Measurements from ENCODE around the gene SLC25A52. TPM values are rescaled to one million over a fixed set of nuclear protein-coding genes. Genes with fewer than 3 reads are reported as not detected.
A peak's percentile ranks its signal among the peaks of the same experiment; 100 is the strongest.

The SLC25A52 gene
- total and polyA plus RNA-seq, 3 donors from 2014 or later, result 4.0 to 23.4 (median 5.7) TPM

DNA sequence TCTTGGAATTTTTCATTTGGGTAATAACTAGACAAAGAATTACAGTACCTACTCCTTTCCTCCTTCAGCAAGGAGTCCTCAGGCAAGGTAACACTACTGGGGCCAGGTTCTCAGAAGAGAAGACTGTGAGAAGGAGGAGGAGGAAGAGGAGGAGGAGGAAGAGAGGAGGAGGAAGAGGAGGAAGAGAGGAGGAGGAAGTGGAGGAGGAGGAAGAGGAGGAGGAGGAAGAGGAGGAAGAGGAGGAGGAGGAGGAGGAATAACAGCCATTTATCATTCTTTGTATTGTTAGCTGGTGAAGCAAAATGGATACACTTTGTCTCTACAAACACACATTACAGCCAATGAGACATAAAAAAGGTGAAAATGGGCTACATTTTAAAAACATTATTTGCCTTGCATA is 32.9 kb upstream of the SLC25A52 start:
- no peak overlapping the region for H3K27ac ChIP-seq
- DNase-seq, result no peak
- intact Hi-C loops (cut with DNase I; ENCODE audit: low total_unique reads), result no loop called here
- H3K36me3 ChIP-seq (ENCODE audit: low read depth, missing control alignments), result no peaks in the 10 kb centered on the region
- H3K4me1 ChIP-seq, result no peaks in the 10 kb centered on the region
- no peak overlapping the region for H3K4me3 ChIP-seq
- no peaks in the 10 kb centered on the region for H3K27me3 ChIP-seq
- no peak for TF ChIP-seq POLR2A (IDR thresholded peaks at IDR 0.05)
- TF ChIP-seq, protein P1, sequence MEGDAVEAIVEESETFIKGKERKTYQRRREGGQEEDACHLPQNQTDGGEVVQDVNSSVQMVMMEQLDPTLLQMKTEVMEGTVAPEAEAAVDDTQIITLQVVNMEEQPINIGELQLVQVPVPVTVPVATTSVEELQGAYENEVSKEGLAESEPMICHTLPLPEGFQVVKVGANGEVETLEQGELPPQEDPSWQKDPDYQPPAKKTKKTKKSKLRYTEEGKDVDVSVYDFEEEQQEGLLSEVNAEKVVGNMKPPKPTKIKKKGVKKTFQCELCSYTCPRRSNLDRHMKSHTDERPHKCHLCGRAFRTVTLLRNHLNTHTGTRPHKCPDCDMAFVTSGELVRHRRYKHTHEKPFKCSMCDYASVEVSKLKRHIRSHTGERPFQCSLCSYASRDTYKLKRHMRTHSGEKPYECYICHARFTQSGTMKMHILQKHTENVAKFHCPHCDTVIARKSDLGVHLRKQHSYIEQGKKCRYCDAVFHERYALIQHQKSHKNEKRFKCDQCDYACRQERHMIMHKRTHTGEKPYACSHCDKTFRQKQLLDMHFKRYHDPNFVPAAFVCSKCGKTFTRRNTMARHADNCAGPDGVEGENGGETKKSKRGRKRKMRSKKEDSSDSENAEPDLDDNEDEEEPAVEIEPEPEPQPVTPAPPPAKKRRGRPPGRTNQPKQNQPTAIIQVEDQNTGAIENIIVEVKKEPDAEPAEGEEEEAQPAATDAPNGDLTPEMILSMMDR (IDR thresholded peaks at IDR 0.05), result no peak
- H3K9me3 ChIP-seq, result no peaks in the 10 kb centered on the region

DNA sequence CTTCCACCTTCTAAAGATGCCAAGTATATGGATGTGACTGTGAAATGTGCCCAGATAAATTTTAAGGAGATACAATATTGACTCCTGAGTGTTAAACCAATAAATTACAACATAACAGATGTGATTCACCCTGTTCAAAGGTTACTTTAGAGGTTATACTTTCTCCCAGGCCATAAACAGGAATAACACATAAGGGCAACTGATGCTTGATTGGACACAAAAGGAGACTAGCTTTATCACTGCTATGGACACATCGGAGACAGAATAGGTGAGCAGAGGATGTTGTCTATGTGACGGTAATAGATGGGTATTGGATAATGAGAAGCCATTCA is 31.9 kb upstream of the SLC25A52 start:
- DNase-seq, result no peak
- H3K4me3 ChIP-seq, result no peak overlapping the region
- WGBS, 2 donors, result 91 to 98% methylated on average over 2 of the region's 2 CpGs
- TF ChIP-seq, protein P1 (IDR thresholded peaks at IDR 0.05), result no peak
- TF ChIP-seq POLR2A (IDR thresholded peaks at IDR 0.05), result no peak
- no peaks in the 10 kb centered on the region for H3K27me3 ChIP-seq
- H3K36me3 ChIP-seq (ENCODE audit: low read depth, missing control alignments), result no peaks in the 10 kb centered on the region
- no peaks in the 10 kb centered on the region for H3K9me3 ChIP-seq
- intact Hi-C loops (cut with DNase I; ENCODE audit: low total_unique reads), result no loop called here
- no peak overlapping the region for H3K27ac ChIP-seq
- no peaks in the 10 kb centered on the region for H3K4me1 ChIP-seq

DNA sequence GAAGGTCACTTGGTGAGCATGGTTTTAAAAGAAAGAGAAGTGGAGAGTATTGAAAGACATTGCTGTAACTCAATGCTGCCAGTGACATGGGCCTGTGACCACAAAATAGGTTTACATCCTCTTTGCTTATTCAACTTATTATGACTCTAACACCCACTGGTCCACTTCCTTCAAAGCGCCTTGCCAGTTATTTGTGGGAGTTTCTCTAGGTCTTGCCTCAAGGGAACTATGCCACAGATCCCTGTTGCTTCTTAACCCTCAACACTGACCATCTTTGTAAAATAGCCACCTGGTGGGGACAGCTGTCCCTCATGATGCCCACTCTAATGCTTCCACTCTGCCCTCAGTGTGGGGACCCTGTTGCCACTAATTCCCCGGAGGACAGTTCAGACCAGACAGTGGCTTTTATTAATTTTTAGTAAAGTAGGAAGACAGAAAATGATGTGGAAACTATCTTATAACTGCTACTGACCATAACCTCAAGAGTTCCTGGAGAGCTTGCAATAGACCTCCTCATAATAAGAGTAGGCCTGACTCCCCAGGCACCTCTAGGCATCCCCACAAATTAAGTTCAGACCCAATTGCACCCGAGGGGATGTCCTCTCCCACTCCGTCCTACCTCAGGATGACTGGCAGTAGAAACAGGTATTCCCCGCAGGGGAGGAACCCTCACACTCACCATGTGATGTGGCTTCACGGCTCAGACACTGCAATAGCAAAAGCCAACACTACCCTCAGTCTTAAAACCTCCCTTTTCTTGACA is 31.3 kb upstream of the SLC25A52 start:
- H3K9me3 ChIP-seq, result no peaks in the 10 kb centered on the region
- no peaks in the 10 kb centered on the region for H3K36me3 ChIP-seq (ENCODE audit: low read depth, missing control alignments)
- intact Hi-C loops (cut with DNase I; ENCODE audit: low total_unique reads), result no loop called here
- no peak for DNase-seq
- H3K4me3 ChIP-seq, result no peak overlapping the region
- no peaks in the 10 kb centered on the region for H3K27me3 ChIP-seq
- no peak overlapping the region for H3K27ac ChIP-seq
- TF ChIP-seq POLR2A (IDR thresholded peaks at IDR 0.05), result no peak
- TF ChIP-seq, protein P1 (IDR thresholded peaks at IDR 0.05), result no peak
- no peaks in the 10 kb centered on the region for H3K4me1 ChIP-seq
- WGBS, 2 donors, result 76 to 83% methylated on average over 5 to 6 of the region's 6 CpGs

DNA sequence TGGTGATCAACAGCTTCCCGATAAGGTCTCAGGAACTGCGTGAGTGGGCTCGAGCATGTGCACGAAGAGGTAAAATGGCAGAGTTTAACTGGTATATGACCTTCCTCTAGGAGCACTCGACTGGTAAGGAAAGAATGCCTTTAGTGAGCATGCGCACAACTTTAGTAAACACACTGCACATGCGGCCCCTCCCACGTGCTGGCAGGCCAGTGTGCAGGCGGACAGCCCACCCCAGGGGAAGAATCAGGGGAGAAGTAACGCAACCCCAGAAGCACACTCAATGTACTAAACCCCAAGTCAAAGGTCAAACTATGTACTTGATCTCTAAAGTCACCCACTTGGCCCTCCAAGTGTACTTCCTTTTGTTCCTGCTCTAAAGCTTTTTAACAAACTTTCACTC is 28.7 kb upstream of the SLC25A52 start:
- H3K9me3 ChIP-seq, result no peaks in the 10 kb centered on the region
- TF ChIP-seq POLR2A (IDR thresholded peaks at IDR 0.05), result no peak
- TF ChIP-seq, protein P1 (IDR thresholded peaks at IDR 0.05), result no peak
- intact Hi-C loops (cut with DNase I; ENCODE audit: low total_unique reads), result no loop called here
- no peak overlapping the region for H3K27ac ChIP-seq
- no peaks in the 10 kb centered on the region for H3K4me1 ChIP-seq
- no peaks in the 10 kb centered on the region for H3K36me3 ChIP-seq (ENCODE audit: low read depth, missing control alignments)
- peak; percentile 44 for DNase-seq
- 63 to 65% methylated on average over 10 of the region's 10 CpGs for WGBS, 2 donors
- no peaks in the 10 kb centered on the region for H3K27me3 ChIP-seq
- no peak overlapping the region for H3K4me3 ChIP-seq

DNA sequence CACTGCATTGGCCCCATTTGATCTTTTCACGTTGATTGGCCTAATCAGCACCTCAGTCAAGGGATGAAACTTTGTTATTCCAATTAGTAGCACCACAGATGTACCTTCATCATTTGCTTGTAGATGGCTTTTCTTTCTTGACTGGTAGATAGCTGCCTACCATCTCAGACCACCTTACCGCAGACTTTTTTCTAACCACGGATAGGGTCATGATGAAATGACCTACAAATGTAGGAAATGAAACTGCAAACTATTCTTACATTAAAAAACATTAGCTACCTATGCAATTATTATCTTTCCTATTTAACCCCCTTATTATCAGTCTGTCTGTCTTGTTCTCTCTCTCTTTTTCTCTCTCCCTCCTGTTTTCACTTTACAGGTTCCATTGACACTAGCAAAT is 22.4 kb upstream of the SLC25A52 start:
- WGBS, 2 donors, result 83 to 89% methylated on average over 3 of the region's 3 CpGs
- DNase-seq, result no peak
- Histone ChIP-seq H3K4me3 (no peak overlapping the region), H3K27me3 (no peaks in the 10 kb centered on the region), H3K27ac (no peak overlapping the region), H3K4me1 (no peaks in the 10 kb centered on the region), H3K36me3 (ENCODE audit: low read depth, missing control alignments) (no peaks in the 10 kb centered on the region), H3K9me3 (no peaks in the 10 kb centered on the region)
- intact Hi-C loops (cut with DNase I; ENCODE audit: low total_unique reads), result no loop called here
- no peak for TF ChIP-seq POLR2A (IDR thresholded peaks at IDR 0.05)
- TF ChIP-seq, protein P1 (IDR thresholded peaks at IDR 0.05), result no peak

Measured in testis (tissue), 3 donors.